BLaER1 (cell line): ENCODE data around the gene USP32.
"Not testable (repeated sequence)": the region's sequence is repeated elsewhere in the genome, so short reads cannot be mapped to it uniquely, and the experiment has no call there.

Experiments used
- H3K27ac ChIP-seq: shearing (Covaris generic); formaldehyde crosslinking; 2 replicates; pipeline ENCODE4 v1.8.1; 2022
- H3K27me3 ChIP-seq: shearing (Covaris generic); formaldehyde crosslinking; 2 replicates; pipeline ENCODE4 v1.8.1; 2022
- H3K36me3 ChIP-seq: shearing (Covaris generic); formaldehyde crosslinking; 2 replicates; pipeline ENCODE4 v1.8.1; 2022
- H3K4me1 ChIP-seq: shearing (Covaris generic); formaldehyde crosslinking; 2 replicates; pipeline ENCODE4 v1.8.1; 2022
- H3K4me2 ChIP-seq: shearing (Covaris generic); formaldehyde crosslinking; 2 replicates; pipeline ENCODE4 v1.8.1; 2022
- H3K4me3 ChIP-seq: shearing (Covaris generic); formaldehyde crosslinking; 2 replicates; pipeline ENCODE4 v1.8.1; 2022
- H3K9ac ChIP-seq: shearing (Covaris generic); formaldehyde crosslinking; 2 replicates; pipeline ENCODE4 v1.8.1; 2022
- H3K9me3 ChIP-seq: shearing (Covaris generic); formaldehyde crosslinking; 2 replicates; pipeline ENCODE4 v1.8.1; 2022
- H4K20me1 ChIP-seq: shearing (Covaris generic); formaldehyde crosslinking; 2 replicates; pipeline ENCODE4 v1.8.1; 2022
- Cebpa-rat ChIP-seq: shearing (Covaris generic); IDR thresholded peaks from 2 replicates; pipeline ENCODE4 v1.8.1; 2022

The USP32 gene

GRCh38 chr17:60230358-60230757 is 161.6 kb downstream of the USP32 start:
- no peaks in the 10 kb centered on the region for H4K20me1 ChIP-seq
- H3K4me3 ChIP-seq, result no peak overlapping the region
- no peak overlapping the region for H3K4me2 ChIP-seq
- H3K27ac ChIP-seq, result no peak overlapping the region
- no peak overlapping the region for H3K9ac ChIP-seq
- no peaks in the 10 kb centered on the region for H3K9me3 ChIP-seq
- H3K4me1 ChIP-seq, result peaks cover 14% of the 10 kb centered on the region
- peaks cover 14% of the 10 kb centered on the region for H3K36me3 ChIP-seq
- TF ChIP-seq Cebpa-rat, result no peak
- H3K27me3 ChIP-seq, result no peaks in the 10 kb centered on the region

- Histone ChIP-seq H3K4me3 (no peak overlapping the region), H3K9me3 (no peaks in the 10 kb centered on the region), H3K4me2 (no peak overlapping the region), H3K36me3 (peaks cover 18% of the 10 kb centered on the region), H4K20me1 (no peaks in the 10 kb centered on the region), H3K9ac (no peak overlapping the region), H3K27me3 (no peaks in the 10 kb centered on the region), H3K27ac (no peak overlapping the region), H3K4me1 (peaks cover 14% of the 10 kb centered on the region)
- TF ChIP-seq Cebpa-rat, result no peak
These were observed 162.6 kb downstream of the USP32 start for GRCh38 chr17:60229188-60229802.

- H3K9me3 ChIP-seq, H3K9ac ChIP-seq, H4K20me1 ChIP-seq, H3K27ac ChIP-seq, H3K4me2 ChIP-seq, H3K4me3 ChIP-seq, H3K27me3 ChIP-seq: not testable (repeated sequence)
- Histone ChIP-seq H3K4me1 (peaks cover 10% of the 10 kb centered on the region), H3K36me3 (peaks cover 36% of the 10 kb centered on the region)
These were observed 164.7 kb downstream of the USP32 start for GRCh38 chr17:60227276-60227675.

- Histone ChIP-seq H3K9ac (no peak overlapping the region), H3K4me2 (no peak overlapping the region), H3K36me3 (peaks cover 50% of the 10 kb centered on the region), H3K4me1 (no peaks in the 10 kb centered on the region), H3K27me3 (no peaks in the 10 kb centered on the region), H3K27ac (no peak overlapping the region), H3K9me3 (no peaks in the 10 kb centered on the region), H3K4me3 (no peak overlapping the region), H4K20me1 (no peaks in the 10 kb centered on the region)
- no peak for TF ChIP-seq Cebpa-rat
These were observed 167.9 kb downstream of the USP32 start for GRCh38 chr17:60224064-60224463.

- no peaks in the 10 kb centered on the region for H3K27me3 ChIP-seq
- H4K20me1 ChIP-seq, result no peaks in the 10 kb centered on the region
- no peak for TF ChIP-seq Cebpa-rat
- no peak overlapping the region for H3K27ac ChIP-seq
- no peak overlapping the region for H3K4me3 ChIP-seq
- peaks cover 53% of the 10 kb centered on the region for H3K36me3 ChIP-seq
- no peaks in the 10 kb centered on the region for H3K4me1 ChIP-seq
- no peak overlapping the region for H3K4me2 ChIP-seq
- H3K9me3 ChIP-seq, result no peaks in the 10 kb centered on the region
- no peak overlapping the region for H3K9ac ChIP-seq
These were observed 168.5 kb downstream of the USP32 start for GRCh38 chr17:60223456-60223855.

GRCh38 chr17:60218774-60219173 is 173.2 kb downstream of the USP32 start:
- H3K27ac ChIP-seq, H4K20me1 ChIP-seq, H3K4me2 ChIP-seq, H3K9me3 ChIP-seq, H3K27me3 ChIP-seq, H3K4me3 ChIP-seq, H3K4me1 ChIP-seq, H3K9ac ChIP-seq: not testable (repeated sequence)
- H3K36me3 ChIP-seq, result peaks cover 40% of the 10 kb centered on the region

- H3K9me3 ChIP-seq, H3K9ac ChIP-seq: not testable (repeated sequence)
- peaks cover 13% of the 10 kb centered on the region for H3K36me3 ChIP-seq
These were observed 176.0 kb downstream of the USP32 start for GRCh38 chr17:60215895-60216294.

DNA sequence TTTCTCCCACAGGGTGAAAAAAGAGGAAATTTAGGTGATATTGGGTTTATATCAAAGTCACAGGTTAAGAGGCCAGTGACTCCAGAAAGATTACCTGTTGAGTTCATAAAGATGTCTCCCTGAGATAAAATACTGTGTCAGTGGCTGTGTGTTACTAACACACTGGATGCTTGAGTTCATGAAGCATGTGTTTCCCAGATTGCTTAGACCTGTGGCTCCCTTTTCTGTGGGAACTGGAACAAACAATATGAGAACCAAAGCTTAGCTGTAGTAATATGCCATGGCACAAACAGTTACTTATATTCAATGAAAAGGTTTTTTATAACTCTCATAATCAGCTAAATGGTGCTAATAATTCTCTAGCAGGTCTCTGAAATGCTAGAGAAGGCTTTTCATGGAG is 180.7 kb downstream of the USP32 start:
- not testable (repeated sequence) for H3K27ac ChIP-seq, H3K36me3 ChIP-seq, H3K4me2 ChIP-seq, H3K4me3 ChIP-seq, H3K4me1 ChIP-seq, H4K20me1 ChIP-seq, H3K9ac ChIP-seq, H3K27me3 ChIP-seq, H3K9me3 ChIP-seq

More at GRCh38 chr17:60215895-60216294, 176.0 kb downstream of the USP32 start:
- not testable (repeated sequence) for H4K20me1 ChIP-seq, H3K27me3 ChIP-seq, H3K27ac ChIP-seq, H3K4me2 ChIP-seq, H3K4me3 ChIP-seq, H3K4me1 ChIP-seq

DNA sequence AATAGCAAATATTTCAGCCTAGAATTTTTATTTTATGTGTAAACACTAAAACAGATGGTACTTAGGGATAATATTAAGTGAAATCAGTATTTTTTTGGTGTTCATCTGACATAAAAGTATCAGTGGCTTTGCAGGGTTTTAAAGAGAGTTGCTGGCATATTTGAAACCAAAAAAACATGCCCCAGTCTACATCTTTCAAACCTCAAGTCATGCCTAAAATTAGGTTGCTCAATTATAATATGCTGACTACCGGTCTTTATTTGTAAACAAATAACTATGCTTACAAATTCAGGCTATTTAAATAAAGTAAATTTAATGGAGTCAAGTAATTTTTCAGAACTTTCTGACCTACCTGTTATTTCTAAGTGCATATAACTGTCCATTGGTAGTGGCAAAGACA is 183.6 kb downstream of the USP32 start:
- not testable (repeated sequence) for H4K20me1 ChIP-seq, H3K36me3 ChIP-seq, H3K9ac ChIP-seq, H3K27ac ChIP-seq, H3K27me3 ChIP-seq, H3K9me3 ChIP-seq, H3K4me3 ChIP-seq, H3K4me2 ChIP-seq, H3K4me1 ChIP-seq

DNA sequence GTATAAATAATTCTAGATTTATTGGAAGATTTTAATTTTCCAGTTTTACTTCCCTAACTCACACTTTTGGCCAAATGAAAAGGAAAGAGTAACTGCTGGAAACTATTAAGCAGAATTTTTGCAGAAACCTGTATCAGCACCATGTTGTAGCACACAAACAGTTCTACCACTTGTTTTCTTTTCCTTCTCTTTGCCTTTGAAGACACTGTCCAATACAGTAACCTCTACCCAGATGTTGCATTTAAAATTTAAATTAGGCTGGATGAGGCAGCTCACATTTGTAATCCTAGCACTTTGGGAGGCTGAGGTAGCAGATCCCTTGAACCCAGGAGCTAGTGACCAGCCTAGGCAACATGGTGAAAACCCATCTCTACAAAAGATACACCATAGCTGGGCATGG is 186.2 kb downstream of the USP32 start:
- not testable (repeated sequence) for H3K9ac ChIP-seq, H3K4me2 ChIP-seq, H3K9me3 ChIP-seq, H4K20me1 ChIP-seq, H3K27ac ChIP-seq, H3K36me3 ChIP-seq, H3K27me3 ChIP-seq, H3K4me3 ChIP-seq, H3K4me1 ChIP-seq

DNA sequence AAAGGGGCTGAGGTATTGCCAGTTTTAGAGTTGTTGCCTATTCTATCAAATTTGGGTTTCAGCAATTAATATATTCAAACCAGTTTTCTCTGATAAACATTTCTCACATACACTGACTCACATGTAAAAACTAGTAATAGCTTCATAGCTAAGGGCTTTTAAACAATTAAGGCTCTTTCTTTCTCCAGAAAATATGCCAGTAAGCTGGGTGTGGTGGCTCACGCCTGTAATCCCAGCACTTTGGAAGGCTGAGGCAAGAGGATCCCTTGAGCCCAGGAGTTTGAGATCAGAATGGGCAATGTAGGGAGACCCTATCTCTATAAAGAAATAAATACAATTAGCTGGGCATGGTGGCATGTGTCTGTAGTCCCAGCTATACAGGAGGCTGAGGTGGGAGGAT is 193.3 kb downstream of the USP32 start:
- H3K27ac ChIP-seq, result not testable (repeated sequence)
- peaks cover 46% of the 10 kb centered on the region for H3K36me3 ChIP-seq

DNA sequence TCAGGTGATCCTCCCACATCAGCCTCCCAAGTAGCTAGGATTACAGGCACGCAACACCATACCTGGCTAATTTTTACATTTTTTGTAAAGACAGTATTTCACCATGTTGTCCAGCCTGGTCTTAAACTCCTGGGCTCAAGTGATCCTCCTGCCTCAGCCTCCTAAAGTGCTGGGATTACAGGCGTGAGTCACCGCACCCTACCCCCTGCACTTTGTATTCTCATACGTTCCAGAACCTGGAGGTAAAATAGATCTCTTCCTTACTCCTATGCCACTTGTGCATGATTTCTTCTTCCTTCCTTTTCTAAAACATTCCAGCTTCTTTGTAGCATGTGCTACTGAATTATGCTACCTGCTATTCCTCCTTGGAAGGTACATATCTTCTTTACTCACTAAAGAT is 197.8 kb downstream of the USP32 start:
- not testable (repeated sequence) for H3K4me1 ChIP-seq, H4K20me1 ChIP-seq, H3K9me3 ChIP-seq, H3K27me3 ChIP-seq, H3K27ac ChIP-seq, H3K4me2 ChIP-seq, H3K4me3 ChIP-seq, H3K9ac ChIP-seq
- H3K36me3 ChIP-seq, result peaks cover 82% of the 10 kb centered on the region

More for the DNA sequence above, 193.3 kb downstream of the USP32 start:
- H3K4me3 ChIP-seq, H3K4me2 ChIP-seq, H3K9ac ChIP-seq, H3K4me1 ChIP-seq, H3K9me3 ChIP-seq, H4K20me1 ChIP-seq, H3K27me3 ChIP-seq: not testable (repeated sequence)
